ENCODE results near the gene MRPL14.

- TF ChIP-seq BACH2 (CRISPR knock-in tag; IDR thresholded peaks at IDR 0.05; ENCODE audit: borderline replicate concordance) (no peak), ISL1 (CRISPR knock-in tag; IDR thresholded peaks at IDR 0.05) (no peak), SNAI2 (CRISPR knock-in tag; IDR thresholded peaks at IDR 0.05) (no peak), ZNF8 (CRISPR knock-in tag; IDR thresholded peaks at IDR 0.05) (no peak), ARNTL (CRISPR knock-in tag; IDR thresholded peaks at IDR 0.05; ENCODE audit: borderline replicate concordance, low read depth) (no peak), ZFP30 (CRISPR knock-in tag; IDR thresholded peaks at IDR 0.05) (no peak), RARB (CRISPR knock-in tag; IDR thresholded peaks at IDR 0.05) (no peak), PATZ1 (CRISPR knock-in tag; IDR thresholded peaks at IDR 0.05; ENCODE audit: borderline replicate concordance) (no peak), CSRNP3 (CRISPR knock-in tag; IDR thresholded peaks at IDR 0.05) (no peak), ZFP3 (CRISPR knock-in tag; IDR thresholded peaks at IDR 0.05) (no peak), ZNF70 (CRISPR knock-in tag; IDR thresholded peaks at IDR 0.05) (no peak)
Observed at GRCh38 chr6:44116641-44117382, 10.4 kb downstream of the MRPL14 start.
